Right hindlimb (tissue), 1 donor: ENCODE results near the gene HOXD9.

Experiments
- DNase-seq: peaks from one replicate; pipeline ENCODE4 v3.0.0-alpha.2; 2018

The HOXD9 gene

DNA sequence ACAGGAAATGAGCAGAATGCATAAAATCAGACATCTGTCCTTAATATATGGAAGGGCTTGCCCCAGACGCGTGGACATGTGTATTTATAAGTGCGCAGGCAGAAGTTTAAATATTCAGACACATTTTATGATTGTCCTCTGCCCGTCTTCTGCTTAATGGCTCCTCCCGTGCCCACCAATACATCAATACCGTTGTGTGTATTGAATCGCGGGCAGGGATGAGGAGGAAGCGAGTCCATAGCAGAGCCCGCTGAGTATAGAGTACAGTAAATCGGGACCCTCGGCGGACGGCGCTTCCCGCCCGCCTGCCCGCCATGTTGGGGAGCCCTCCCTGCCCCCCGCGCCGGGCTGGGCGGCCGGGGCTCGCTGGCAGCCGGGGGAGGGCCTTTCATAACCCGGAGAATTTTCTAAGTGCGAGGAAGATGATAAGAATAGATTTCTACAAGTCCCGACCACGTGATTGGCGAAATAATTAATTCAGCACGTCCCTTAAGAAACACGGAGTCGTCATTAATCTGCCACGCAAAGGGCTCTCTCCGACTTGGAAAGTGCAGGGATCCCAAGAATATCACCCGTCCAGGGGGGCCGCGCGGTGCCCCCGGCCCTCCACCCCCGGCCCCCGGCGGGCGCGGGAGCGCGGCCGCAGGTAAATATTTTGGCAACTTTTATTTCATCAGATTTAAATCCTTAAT lies 34.4 kb downstream of the HOXD9 start, which contains the start of gene HOXD3:
TSS of gene HOXD3 (plus strand) at position 501 of the 692 bp plus-strand sequence. CDS start 11,808 bp downstream, outside the sequence.
- DNase-seq = no peak

GRCh38 chr2:176157499-176158185 lies 35.1 kb downstream of the HOXD9 start:
- DNase-seq = no peak

GRCh38 chr2:176158186-176158591 lies 35.7 kb downstream of the HOXD9 start:
- DNase-seq = no peak

DNA sequence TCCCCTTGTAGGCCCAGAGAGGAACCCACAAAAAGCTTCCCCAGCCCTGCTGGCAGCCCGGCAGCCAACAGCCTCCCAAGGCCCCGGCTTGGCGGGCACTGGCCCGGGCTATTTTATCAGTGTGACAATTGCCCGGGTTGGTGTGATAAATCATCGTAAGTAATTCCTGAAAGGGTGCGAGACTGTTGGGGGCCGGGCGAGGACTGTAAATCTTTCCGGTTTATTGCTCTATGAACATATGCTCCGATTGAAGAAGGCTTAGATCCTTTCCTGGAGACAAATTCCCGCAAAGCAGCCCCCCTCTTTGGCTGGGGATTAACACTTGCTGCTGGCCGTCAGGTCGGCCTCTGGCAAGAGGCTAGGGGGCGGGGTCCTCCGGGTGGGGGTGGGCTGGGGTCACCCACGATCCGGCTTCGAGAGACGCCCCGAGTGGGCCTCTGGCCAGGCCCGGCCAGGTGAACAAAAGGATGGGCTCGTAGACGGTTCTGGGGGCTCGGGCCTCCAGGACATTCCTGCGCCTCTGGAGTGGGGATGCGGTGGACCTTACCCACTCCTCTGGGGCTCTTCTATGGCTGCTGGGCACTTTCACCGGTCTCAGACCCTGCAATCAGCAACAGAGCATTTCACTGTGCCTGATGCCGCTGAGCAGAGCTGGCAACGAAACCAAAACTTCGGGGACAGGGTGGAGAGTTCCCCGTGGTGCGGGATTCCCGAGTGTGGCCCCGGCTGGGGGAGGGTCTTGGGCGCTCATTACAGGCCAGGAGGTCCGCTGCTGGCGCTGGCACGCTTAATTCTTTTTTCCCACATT lies 36.5 kb downstream of the HOXD9 start:
- no peak for DNase-seq

DNA sequence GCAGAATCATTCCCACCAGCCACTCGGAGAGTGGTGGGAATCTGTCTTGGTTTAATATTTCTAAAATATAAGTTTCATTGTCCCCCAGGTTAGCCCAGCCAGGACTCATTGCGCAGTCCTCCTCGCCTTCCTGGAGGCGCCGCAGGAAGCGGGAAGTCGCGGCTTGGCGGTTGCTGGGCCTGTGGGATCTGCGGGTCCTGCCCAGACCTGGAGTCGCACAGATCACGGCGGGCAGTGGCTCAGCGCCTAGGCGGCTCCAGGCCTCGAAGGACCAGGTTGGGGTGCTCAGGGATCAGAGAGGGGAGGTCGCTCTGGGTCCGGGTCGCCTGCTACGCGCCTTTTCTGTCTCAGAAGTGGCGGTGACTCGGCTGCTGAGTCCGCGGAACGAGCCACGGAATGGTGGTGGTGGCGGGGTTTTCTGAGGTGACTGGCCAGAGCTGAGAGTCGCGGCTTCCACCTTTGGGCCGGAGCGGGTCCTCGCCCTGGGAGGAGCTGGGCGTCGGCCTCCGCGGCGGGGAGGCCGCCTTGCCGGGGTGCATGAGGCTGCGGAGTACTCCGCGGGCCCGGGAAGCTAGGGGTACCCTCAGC lies 37.2 kb downstream of the HOXD9 start:
- no peak for DNase-seq

DNA sequence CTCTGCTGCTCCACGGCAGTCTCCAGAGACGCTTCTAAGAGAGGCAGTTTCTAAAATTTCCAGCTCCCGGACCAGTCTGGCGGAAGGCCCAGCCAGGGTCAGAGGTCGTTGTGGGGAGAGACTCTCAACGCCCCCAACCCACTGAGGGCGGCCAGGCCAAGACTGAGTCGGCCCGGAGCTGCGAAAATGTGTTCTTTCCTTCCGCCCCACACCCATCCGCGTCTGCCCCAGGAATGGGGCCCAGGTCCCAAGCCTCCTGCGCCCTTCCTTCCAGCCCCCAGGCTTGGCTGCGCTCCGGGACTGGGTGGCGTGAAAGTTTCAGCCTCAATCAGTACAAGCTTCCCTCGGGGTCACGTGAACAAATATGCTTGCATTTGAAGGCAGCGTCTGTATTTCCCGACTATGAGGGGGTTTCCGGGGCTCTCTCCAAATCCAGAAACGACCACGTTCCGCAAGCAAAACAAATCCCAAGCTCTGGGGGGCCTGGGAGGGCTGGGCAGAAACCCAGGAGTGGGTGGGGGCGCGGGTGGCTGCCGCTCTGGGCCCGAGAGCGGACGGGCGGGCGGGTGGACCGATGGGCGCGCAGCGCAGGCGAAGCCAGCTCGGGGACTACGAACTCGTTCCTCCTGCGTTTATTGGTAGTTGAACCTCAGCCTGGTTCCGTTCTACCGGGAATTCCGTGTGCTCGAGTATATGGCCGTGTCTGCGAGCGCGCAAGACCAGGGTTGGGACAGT lies 37.9 kb downstream of the HOXD9 start:
- no peak for DNase-seq

DNA sequence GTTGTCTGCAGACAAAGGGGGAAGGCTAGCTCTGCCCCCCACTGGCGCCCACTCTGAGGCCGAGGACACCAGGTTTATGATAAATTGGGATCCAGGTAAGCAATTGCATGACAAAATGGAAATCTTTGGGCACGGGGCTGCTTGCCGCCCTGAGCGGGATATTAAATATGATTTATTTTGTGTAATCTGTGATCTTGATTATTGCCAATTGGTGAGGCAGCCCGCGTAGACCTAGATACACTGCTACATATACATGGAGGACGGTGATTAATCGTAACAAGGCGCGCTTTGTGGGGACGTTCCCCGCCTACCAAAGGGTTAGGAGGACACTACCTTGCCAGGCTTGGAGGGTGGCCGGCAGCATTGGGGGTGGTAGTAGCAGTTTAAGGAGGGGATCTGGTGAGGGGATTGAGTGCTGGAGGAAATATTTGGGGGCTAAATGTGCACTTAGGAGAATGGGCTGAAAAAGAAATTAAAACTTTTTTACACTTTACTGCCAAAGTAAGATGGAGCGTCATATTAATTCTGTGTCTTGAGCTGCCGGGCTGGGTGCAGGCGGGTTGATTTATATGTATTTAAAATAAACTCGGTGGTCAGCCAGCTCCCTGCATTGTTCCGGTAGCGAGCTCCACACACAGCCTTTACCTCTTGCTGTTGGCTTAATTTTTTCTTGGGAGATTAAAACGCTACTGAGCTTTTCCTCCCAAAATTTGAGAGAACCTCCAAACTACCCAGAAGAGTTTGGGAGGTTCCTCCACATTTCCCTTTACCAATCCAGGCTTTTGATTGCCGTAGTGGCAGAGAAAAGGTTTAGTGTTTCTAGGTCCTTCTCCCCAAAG lies 38.7 kb downstream of the HOXD9 start:
- DNase-seq = no peak

DNA sequence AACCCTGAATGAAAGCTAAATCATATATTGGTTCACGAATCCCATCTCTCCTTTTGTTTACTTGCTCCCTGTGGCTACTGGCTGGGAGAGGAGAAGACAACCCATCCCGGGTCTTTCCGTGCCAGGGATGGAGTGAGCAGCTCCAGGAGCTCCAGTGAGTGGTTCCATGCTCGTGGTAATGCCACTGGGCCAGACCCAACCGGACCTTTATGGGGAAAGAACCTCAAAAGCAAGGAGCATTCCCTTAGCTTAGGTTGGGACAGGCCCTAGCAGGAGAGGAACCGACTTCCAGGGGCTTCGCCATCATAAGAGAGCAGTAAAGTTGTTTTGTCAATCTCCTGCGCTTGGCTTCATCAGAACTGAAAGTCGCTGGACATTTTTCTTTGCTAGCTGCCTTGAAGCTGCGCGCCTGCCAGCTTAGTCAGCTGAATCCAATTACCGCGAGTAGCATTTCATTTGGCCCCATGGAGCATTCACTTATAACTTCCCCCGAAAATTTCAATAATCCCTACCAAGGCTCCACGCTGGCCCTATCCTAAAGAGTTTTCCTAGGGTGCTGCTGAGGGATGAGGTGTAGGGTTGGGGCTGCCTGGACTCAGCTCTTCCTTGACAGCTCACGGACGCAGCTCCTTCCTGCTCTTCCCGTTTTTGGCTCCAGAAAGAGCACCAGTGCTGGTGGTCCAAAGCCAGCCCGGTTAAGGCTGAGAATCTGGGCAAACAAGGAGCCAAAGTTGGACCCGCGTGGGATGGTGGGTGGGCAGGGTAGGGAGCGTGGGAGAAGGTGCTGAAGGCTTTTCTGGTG lies 39.5 kb downstream of the HOXD9 start:
- peak; percentile 79 for DNase-seq

DNA sequence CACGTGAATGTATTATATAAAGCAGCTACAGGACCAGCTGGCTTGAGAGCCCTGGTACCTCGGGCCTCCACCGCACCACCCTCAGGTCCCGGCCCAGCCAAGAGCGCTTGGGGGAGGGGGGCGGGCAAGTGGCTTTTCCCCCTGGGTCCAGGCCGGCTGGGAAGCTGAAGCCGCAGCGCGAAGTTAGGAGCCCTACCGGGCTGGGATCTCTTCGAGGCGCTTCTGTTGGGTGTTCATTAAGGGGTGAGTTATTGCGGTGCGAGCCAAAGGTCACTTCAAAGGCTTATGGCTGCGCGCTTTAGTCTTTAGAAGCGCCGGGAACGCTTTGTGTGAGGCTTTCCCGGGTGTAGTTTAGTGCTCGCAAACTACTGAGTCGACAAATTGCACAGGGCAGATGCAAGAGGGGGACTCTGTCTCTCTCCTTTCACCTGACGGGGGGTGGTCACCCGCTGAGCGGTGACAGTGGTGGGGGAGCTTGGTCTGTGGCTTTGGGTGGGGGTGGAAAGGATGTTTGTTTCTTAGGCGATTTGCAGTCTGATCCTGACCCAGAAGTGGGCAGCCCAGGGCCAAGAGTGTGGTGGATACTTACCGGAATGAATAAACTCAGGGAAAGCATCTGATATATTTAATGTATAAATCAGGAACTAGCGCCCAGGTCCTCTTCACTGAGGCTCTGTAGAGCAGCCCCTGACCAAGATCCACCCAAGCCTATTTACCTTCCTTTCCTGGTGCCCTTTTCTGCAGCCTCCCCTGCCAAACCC lies 40.6 kb downstream of the HOXD9 start:
- no peak for DNase-seq

GRCh38 chr2:176163672-176164056 lies 41.1 kb downstream of the HOXD9 start:
- no peak for DNase-seq

DNA sequence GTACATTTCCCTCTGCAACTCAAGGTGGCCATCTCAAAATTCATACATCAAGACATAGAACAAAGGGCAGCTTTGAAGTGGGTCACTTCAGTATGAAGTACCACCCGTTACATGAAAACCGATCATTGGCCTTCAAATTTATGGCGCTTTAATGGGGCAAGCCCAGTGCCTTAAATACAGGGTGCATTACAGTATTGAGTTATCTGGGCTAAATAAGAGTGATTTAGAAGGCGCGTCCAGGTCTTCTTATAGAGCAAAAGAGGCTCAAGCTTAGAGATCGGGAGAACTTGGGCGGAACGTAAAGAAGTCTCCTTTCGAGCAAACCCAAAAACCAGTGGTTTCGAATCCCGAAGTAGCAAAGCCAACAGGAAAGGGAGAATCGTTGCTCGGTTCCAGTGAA lies 41.7 kb downstream of the HOXD9 start:
- no peak for DNase-seq

GRCh38 chr2:176164611-176165369 lies 42.3 kb downstream of the HOXD9 start:
- DNase-seq = no peak

DNA sequence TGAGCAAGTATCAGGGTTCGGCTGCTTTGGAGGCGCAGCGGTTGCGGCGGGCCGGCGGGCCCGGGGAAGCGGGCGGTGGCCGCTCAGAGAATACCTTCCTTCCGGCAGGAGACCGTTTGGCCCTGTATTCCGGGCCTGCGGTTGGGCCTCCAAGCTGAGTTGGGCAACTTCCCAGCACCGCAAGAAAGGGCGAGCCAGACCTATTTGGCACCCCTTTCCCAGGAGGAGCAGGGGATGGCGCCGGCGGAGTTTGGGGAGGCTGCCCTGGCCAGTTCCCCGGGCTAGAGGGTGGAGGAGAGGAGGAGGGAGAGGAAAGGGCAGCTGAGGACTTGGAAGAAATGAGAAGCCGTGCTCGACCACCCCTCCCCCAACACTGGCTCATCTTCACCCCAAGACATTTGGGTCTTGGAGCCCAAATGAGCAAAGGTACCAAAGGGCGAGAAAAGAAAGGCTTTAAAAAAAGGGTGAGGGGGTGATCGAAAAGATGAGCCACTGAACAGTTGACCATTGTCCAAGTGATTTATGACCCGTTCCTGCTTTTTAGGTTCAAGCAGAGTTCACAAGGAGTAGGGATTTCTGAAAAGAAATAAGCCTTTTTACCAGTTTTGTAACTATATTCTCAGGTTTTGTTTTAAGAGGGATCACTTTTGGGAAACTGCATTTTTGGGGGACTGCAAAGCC lies 43.0 kb downstream of the HOXD9 start:
- DNase-seq = no peak

GRCh38 chr2:176166272-176166671 lies 43.8 kb downstream of the HOXD9 start:
- no peak for DNase-seq

DNA sequence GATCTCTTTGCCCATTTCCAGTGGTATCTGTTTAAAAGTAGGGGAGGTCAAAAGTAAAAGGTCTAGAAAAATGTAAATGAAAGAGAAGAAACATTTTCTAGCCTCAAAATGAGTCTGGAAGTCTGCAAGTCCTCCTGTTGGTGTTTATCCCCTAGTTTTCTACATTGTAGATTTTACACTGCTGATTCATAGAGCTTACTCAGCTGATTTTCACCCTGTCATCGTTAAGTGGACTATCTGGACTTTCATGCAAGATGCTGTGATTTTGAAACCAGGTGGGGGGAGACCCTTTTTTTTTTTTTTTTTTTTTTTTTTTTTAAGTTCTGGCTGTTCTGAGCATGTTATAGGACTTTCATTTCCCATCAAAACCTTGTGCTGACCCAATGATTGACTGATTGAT lies 44.9 kb downstream of the HOXD9 start:
- DNase-seq = no peak

DNA sequence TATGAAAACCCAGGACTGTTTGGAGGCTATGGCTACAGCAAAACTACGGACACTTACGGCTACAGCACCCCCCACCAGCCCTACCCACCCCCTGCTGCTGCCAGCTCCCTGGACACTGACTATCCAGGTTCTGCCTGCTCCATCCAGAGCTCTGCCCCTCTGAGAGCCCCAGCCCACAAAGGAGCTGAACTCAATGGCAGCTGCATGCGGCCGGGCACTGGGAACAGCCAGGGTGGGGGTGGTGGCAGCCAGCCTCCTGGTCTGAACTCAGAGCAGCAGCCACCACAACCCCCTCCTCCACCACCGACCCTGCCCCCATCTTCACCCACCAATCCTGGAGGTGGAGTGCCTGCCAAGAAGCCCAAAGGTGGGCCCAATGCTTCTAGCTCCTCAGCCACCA lies 46.7 kb downstream of the HOXD9 start:
- DNase-seq = no peak

GRCh38 chr2:176169711-176170110 lies 47.2 kb downstream of the HOXD9 start:
- DNase-seq = no peak

- DNase-seq = no peak
These were observed 48.2 kb downstream of the HOXD9 start for GRCh38 chr2:176170602-176171305.
